Fibroblast of lung (primary cell): ENCODE measurements around the gene NDST3.

Experiments used
- EZH2 ChIP-seq: IDR thresholded peaks from 2 replicates; pipeline ENCODE4 v1.5.1; 2012; ENCODE audit warnings: low read length, control low read depth, mild to moderate bottlenecking; ENCODE audit errors: missing control alignments
- TF ChIP-seq, protein P1 (sequence below), 2 donors: IDR thresholded peaks in 1 of 2; conservative IDR thresholded peaks in 1 of 2; 1 replicate in 1 of 2; 2 replicates in 1 of 2; pipeline ENCODE4 v1.5.1; 2011 to 2012; ENCODE audit warnings: low read length in 2 of 2, control low read depth in 1 of 2, inconsistent platforms in 1 of 2, low read depth in 1 of 2, mild to moderate bottlenecking in 1 of 2

DNA sequence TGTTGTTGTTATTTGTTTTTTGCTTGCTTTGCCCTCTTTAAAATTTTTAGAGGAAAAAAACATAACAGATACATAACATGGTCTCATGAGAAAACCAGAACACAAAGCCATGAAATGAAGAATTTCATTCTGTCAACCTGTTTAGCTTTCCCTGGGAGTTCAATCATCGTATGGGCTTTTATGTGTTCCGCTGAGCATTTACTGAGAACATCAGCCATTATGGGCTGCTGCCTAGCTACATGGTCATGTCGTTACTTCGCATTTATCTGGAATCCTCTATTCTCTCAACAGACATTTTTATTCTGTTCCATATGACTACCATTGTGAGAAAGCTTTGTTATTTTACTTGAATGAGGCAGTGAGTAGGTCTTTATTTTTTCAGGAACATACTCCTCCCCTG lies 51.4 kb downstream of the NDST3 start:
- TF ChIP-seq, protein P1, sequence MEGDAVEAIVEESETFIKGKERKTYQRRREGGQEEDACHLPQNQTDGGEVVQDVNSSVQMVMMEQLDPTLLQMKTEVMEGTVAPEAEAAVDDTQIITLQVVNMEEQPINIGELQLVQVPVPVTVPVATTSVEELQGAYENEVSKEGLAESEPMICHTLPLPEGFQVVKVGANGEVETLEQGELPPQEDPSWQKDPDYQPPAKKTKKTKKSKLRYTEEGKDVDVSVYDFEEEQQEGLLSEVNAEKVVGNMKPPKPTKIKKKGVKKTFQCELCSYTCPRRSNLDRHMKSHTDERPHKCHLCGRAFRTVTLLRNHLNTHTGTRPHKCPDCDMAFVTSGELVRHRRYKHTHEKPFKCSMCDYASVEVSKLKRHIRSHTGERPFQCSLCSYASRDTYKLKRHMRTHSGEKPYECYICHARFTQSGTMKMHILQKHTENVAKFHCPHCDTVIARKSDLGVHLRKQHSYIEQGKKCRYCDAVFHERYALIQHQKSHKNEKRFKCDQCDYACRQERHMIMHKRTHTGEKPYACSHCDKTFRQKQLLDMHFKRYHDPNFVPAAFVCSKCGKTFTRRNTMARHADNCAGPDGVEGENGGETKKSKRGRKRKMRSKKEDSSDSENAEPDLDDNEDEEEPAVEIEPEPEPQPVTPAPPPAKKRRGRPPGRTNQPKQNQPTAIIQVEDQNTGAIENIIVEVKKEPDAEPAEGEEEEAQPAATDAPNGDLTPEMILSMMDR (conservative IDR thresholded peaks at IDR 0.05 in 1 of 2, IDR thresholded peaks at IDR 0.05 in 1 of 2; ENCODE audit: low read depth in 1 of 2, low read length in 2 of 2) = no peak
- TF ChIP-seq EZH2 = no peak
